CD4-positive, alpha-beta T cell (primary cell): Measurements from ENCODE around the gene KLHL30. TPM values are rescaled to one million over a fixed set of nuclear protein-coding genes. Genes with fewer than 3 reads are reported as not detected.

Experiments
- ATAC-seq: fragments of 200-7000 bp; cut with Tn5 transposase; one replicate; pipeline ENCODE4 v1.10.0; 2022; ENCODE audit warnings: mild to moderate bottlenecking; ENCODE audit not compliant: poor library complexity
- CTCF ChIA-PET: fragments of 350-600 bp; sonication (Branson Sonifier 250); formaldehyde crosslinking; loops from one replicate; lab custom pipeline; 2021; ENCODE audit warnings: antibody characterized with exemption, inconsistent platforms; lab: Charles Lee
- POLR2A ChIA-PET: fragments of 350-600 bp; sonication (Branson Sonifier 250); formaldehyde crosslinking; loops from one replicate; lab custom pipeline; 2021; ENCODE audit warnings: antibody characterized with exemption, inconsistent platforms; lab: Charles Lee
- DNase-seq, 14 experiments: peaks; one replicate each; pipeline ENCODE4 v3.0.0-alpha.2; 2013 to 2020; ENCODE audit warnings: mixed read lengths in 2 of 14
- H3K27ac ChIP-seq, 2 donors: one replicate each; pipeline versions ENCODE4 v1.5.1 to v1.7.0; 2013; ENCODE audit warnings: low read length in 2 of 2, low read depth in 1 of 2, mild to moderate bottlenecking in 1 of 2
- H3K27me3 ChIP-seq, 2 experiments: 1 replicate in 1 of 2; 2 replicates in 1 of 2; pipeline versions ENCODE4 v1.6.1 to v1.7.0; 2013; ENCODE audit warnings: low read length in 2 of 2, control low read depth in 1 of 2, mild to moderate bottlenecking in 1 of 2, moderate library complexity in 1 of 2; ENCODE audit not compliant: insufficient read depth in 2 of 2, control insufficient read depth in 1 of 2
- H3K36me3 ChIP-seq: one replicate; pipeline ENCODE4 v1.6.1; 2013; ENCODE audit warnings: low read length, control low read depth; ENCODE audit not compliant: insufficient read depth
- H3K4me1 ChIP-seq: one replicate; pipeline ENCODE4 v1.6.1; 2013; ENCODE audit warnings: low read length, control low read depth; ENCODE audit not compliant: insufficient read depth
- H3K4me3 ChIP-seq: one replicate; pipeline ENCODE4 v1.5.1; 2013; ENCODE audit warnings: mild to moderate bottlenecking, low read length, moderate library complexity
- H3K9me3 ChIP-seq, 2 experiments: 1 replicate in 1 of 2; 2 replicates in 1 of 2; pipeline versions ENCODE4 v1.6.1 to v1.7.0; 2013; ENCODE audit warnings: low read length in 2 of 2, mild to moderate bottlenecking in 2 of 2, control low read depth in 1 of 2, moderate library complexity in 1 of 2; ENCODE audit not compliant: control insufficient read depth in 1 of 2, insufficient read depth in 1 of 2
- H3K27ac Mint-ChIP-seq: one replicate; pipeline ENCODE4 v1.8.0; 2020; ENCODE audit warnings: mixed read lengths
- H3K27me3 Mint-ChIP-seq: one replicate; pipeline ENCODE4 v1.8.0; 2021; ENCODE audit warnings: mixed read lengths
- H3K36me3 Mint-ChIP-seq: one replicate; pipeline ENCODE4 v1.8.0; 2021; ENCODE audit warnings: low read depth, mixed read lengths
- H3K4me1 Mint-ChIP-seq: one replicate; pipeline ENCODE4 v1.8.0; 2021; ENCODE audit warnings: low read depth, mixed read lengths
- H3K4me3 Mint-ChIP-seq: one replicate; pipeline ENCODE4 v1.8.0; 2020; ENCODE audit warnings: mild to moderate bottlenecking, mixed read lengths
- H3K9me3 Mint-ChIP-seq: one replicate; pipeline ENCODE4 v1.8.0; 2020; ENCODE audit warnings: mixed read lengths
- CTCF ChIP-seq: fragments of 200-600 bp; IDR thresholded peaks from one replicate; pipeline ENCODE4 v1.8.0; 2022; ENCODE audit warnings: antibody characterized with exemption, mild to moderate bottlenecking
- intact Hi-C, 2 experiments: fragments of 100-400 bp; cut with DNase I in 1 of 2; cut with micrococcal nuclease in 1 of 2; formaldehyde crosslinking; loops; one replicate each; pipeline versions ENCODE4 v1.15.1 to v1.9.0; 2023 to 2025; cut with DNase I, micrococcal nuclease
- total RNA-seq, 174 experiments: library from RNA in 2 of 174; stranded (reverse) in 2 of 174; gene quantifications; one replicate each; pipeline ENCODE4 v1.2.3 and lab custom pipeline; 2021 to 2026

Gene KLHL30
- total RNA-seq, 2 experiments from 2014 or later: not detected

- DNase-seq: no peak
- Mint-ChIP-seq H3K27ac (no peak overlapping the region), H3K4me1 (peaks cover 4% of the 10 kb centered on the region), H3K27me3 (peaks cover 12% of the 10 kb centered on the region), H3K4me3 (no peak overlapping the region), H3K9me3 (no peaks in the 10 kb centered on the region), H3K36me3 (peaks cover 48% of the 10 kb centered on the region)
- ChIA-PET CTCF (no interaction called here), POLR2A (no interaction called here)
- H3K4me1 ChIP-seq: no peaks in the 10 kb centered on the region
- H3K36me3 ChIP-seq: peaks cover 42% of the 10 kb centered on the region
- no peaks in the 10 kb centered on the region for H3K9me3 ChIP-seq
- ATAC-seq: no peak
- TF ChIP-seq CTCF: no peak
- H3K27ac ChIP-seq: no peak overlapping the region
- intact Hi-C loops: no loop called here
- H3K27me3 ChIP-seq: peaks cover 0 to 5% of the 10 kb centered on the region in 2 experiments
- no peak overlapping the region for H3K4me3 ChIP-seq
Measured at GRCh38 chr2:238167761-238168160, 29.3 kb downstream of the KLHL30 start.

- DNase-seq: no peak
- no peak for ATAC-seq
- Histone ChIP-seq H3K4me3 (no peak overlapping the region), H3K27ac (no peak overlapping the region), H3K36me3 (peaks cover 49% of the 10 kb centered on the region), H3K4me1 (no peaks in the 10 kb centered on the region), H3K9me3 (no peaks in the 10 kb centered on the region), H3K27me3 (no peaks in the 10 kb centered on the region)
- ChIA-PET CTCF (no interaction called here), POLR2A (no interaction called here)
- Mint-ChIP-seq H3K27me3 (peaks cover 12% of the 10 kb centered on the region), H3K4me3 (no peak overlapping the region), H3K4me1 (peaks cover 4% of the 10 kb centered on the region), H3K36me3 (peaks cover 55% of the 10 kb centered on the region), H3K27ac (no peak overlapping the region), H3K9me3 (no peaks in the 10 kb centered on the region)
- no peak for TF ChIP-seq CTCF
- intact Hi-C loops: no loop called here
Measured at GRCh38 chr2:238168196-238169047, 30.0 kb downstream of the KLHL30 start.

- H3K4me1 Mint-ChIP-seq: peaks cover 4% of the 10 kb centered on the region
- no peak for DNase-seq
- H3K36me3 ChIP-seq: peaks cover 55% of the 10 kb centered on the region
- H3K9me3 Mint-ChIP-seq: no peaks in the 10 kb centered on the region
- peaks cover 63% of the 10 kb centered on the region for H3K36me3 Mint-ChIP-seq
- H3K4me3 ChIP-seq: no peak overlapping the region
- H3K27ac Mint-ChIP-seq: no peak overlapping the region
- H3K4me3 Mint-ChIP-seq: no peak overlapping the region
- no peaks in the 10 kb centered on the region for H3K4me1 ChIP-seq
- H3K27me3 Mint-ChIP-seq: peaks cover 12% of the 10 kb centered on the region
- no peaks in the 10 kb centered on the region for H3K9me3 ChIP-seq
- no peak for TF ChIP-seq CTCF
- CTCF ChIA-PET: no interaction called here
- no peak overlapping the region for H3K27ac ChIP-seq
- intact Hi-C loops: no loop called here
- POLR2A ChIA-PET: no interaction called here
- ATAC-seq: no peak
- H3K27me3 ChIP-seq: no peaks in the 10 kb centered on the region
Measured at GRCh38 chr2:238169048-238169707, 30.7 kb downstream of the KLHL30 start.
